Ovary (tissue), 3 donors: ENCODE results near the gene KRTAP5-11.

Experiments
- CTCF ChIP-seq, 3 donors: fragments of 450-650 bp in 2 of 3; fragments of 200-600 bp in 1 of 3; IDR thresholded peaks; one replicate each; pipeline versions ENCODE4 v1.5.1 to v1.8.0; 2016 to 2022; ENCODE audit warnings: antibody characterized with exemption in 3 of 3, mild to moderate bottlenecking in 1 of 3
- POLR2A ChIP-seq: fragments of 450-650 bp; IDR thresholded peaks from one replicate; pipeline ENCODE4 v1.6.1; 2017; ENCODE audit warnings: antibody characterized with exemption, mild to moderate bottlenecking, moderate library complexity
- donor health status: DM: no; HTN: no; CAD: no.

GRCh38 chr11:71537537-71537936 lies 45.1 kb downstream of the KRTAP5-11 start:
- TF ChIP-seq POLR2A (no peak), CTCF (IDR thresholded peaks at IDR 0.05) (no peak)
